RWPE2 (cell line): ENCODE measurements around the gene DENND1C.
A peak's percentile ranks its signal among the peaks of the same experiment; 100 is the strongest.

ENCODE experiments used
- ATAC-seq: fragments of 200-7000 bp; cut with Tn5 transposase; 3 replicates; pipeline ENCODE4 v1.9.1; 2021; ENCODE audit warnings: low read depth
- DNase-seq: peaks from one replicate; pipeline ENCODE4 v3.0.0-alpha.2; 2020; ENCODE audit warnings: low spot score
- H3K27ac ChIP-seq: fragments of 450-650 bp; 2 replicates; pipeline ENCODE4 v1.5.1; 2017; ENCODE audit warnings: mild to moderate bottlenecking; ENCODE audit not compliant: poor library complexity, severe bottlenecking
- H3K27me3 ChIP-seq: fragments of 250-450 bp; sonication (Bioruptor Pico); 2 replicates; pipeline ENCODE4 v1.5.1; 2021; ENCODE audit warnings: mild to moderate bottlenecking, moderate library complexity; ENCODE audit not compliant: insufficient read depth, poor library complexity, severe bottlenecking
- H3K36me3 ChIP-seq: fragments of 250-450 bp; sonication (Bioruptor Pico); 2 replicates; pipeline ENCODE4 v1.5.1; 2020; ENCODE audit warnings: low read depth, mild to moderate bottlenecking, moderate library complexity
- H3K4me1 ChIP-seq: fragments of 250-450 bp; sonication (Bioruptor Pico); 2 replicates; pipeline ENCODE4 v1.5.1; 2021; ENCODE audit warnings: mild to moderate bottlenecking, moderate library complexity; ENCODE audit not compliant: insufficient read depth, poor library complexity, severe bottlenecking
- H3K4me3 ChIP-seq: fragments of 250-450 bp; sonication (Bioruptor Pico); 2 replicates; pipeline ENCODE4 v1.5.1; 2021; ENCODE audit warnings: mild to moderate bottlenecking, moderate library complexity; ENCODE audit not compliant: severe bottlenecking
- H3K9me3 ChIP-seq: fragments of 250-450 bp; sonication (Bioruptor Pico); 2 replicates; pipeline ENCODE4 v1.5.1; 2021; ENCODE audit warnings: mild to moderate bottlenecking, moderate library complexity; ENCODE audit not compliant: severe bottlenecking
- CTCF ChIP-seq: fragments of 450-650 bp; IDR thresholded peaks from one replicate; pipeline ENCODE4 v1.5.1; 2017; ENCODE audit warnings: mild to moderate bottlenecking, moderate library complexity; ENCODE audit not compliant: poor library complexity, severe bottlenecking

Gene DENND1C

GRCh38 chr19:6521718-6522646 lies 40.4 kb upstream of the DENND1C start:
- Histone ChIP-seq H3K9me3 (no peaks in the 10 kb centered on the region), H3K4me3 (no peak overlapping the region), H3K36me3 (no peaks in the 10 kb centered on the region), H3K4me1 (peaks cover 6% of the 10 kb centered on the region), H3K27ac (no peak overlapping the region), H3K27me3 (no peaks in the 10 kb centered on the region)
- ATAC-seq = no peak
- no peak for TF ChIP-seq CTCF
- DNase-seq = no peak

- H3K27me3 ChIP-seq = no peaks in the 10 kb centered on the region
- H3K36me3 ChIP-seq = no peaks in the 10 kb centered on the region
- peaks cover 6% of the 10 kb centered on the region for H3K4me1 ChIP-seq
- no peak for TF ChIP-seq CTCF
- DNase-seq (no peak), ATAC-seq (no peak)
- no peaks in the 10 kb centered on the region for H3K9me3 ChIP-seq
- H3K27ac ChIP-seq = no peak overlapping the region
- H3K4me3 ChIP-seq = no peak overlapping the region
These were observed 37.7 kb upstream of the DENND1C start for GRCh38 chr19:6519289-6519688.

- no peak for ATAC-seq
- DNase-seq = no peak
- no peaks in the 10 kb centered on the region for H3K36me3 ChIP-seq
- no peak overlapping the region for H3K27ac ChIP-seq
- no peak for TF ChIP-seq CTCF
- H3K4me1 ChIP-seq = peaks cover 6% of the 10 kb centered on the region
- no peaks in the 10 kb centered on the region for H3K27me3 ChIP-seq
- H3K9me3 ChIP-seq = no peaks in the 10 kb centered on the region
- H3K4me3 ChIP-seq = no peak overlapping the region
These were observed 36.7 kb upstream of the DENND1C start for GRCh38 chr19:6518145-6518911.

GRCh38 chr19:6516659-6517291 lies 35.2 kb upstream of the DENND1C start:
- peak overlapping the region; percentile 46 for H3K4me3 ChIP-seq
- DNase-seq (peak; percentile 82), ATAC-seq (peak; percentile 86)
- no peaks in the 10 kb centered on the region for H3K27me3 ChIP-seq
- H3K36me3 ChIP-seq = no peaks in the 10 kb centered on the region
- TF ChIP-seq CTCF = peak; percentile 95
- no peaks in the 10 kb centered on the region for H3K9me3 ChIP-seq
- H3K27ac ChIP-seq = peak overlapping the region; percentile 46
- H3K4me1 ChIP-seq = peaks cover 6% of the 10 kb centered on the region
